KMS-11 (cell line): ENCODE data around the gene PAX3.

ENCODE experiments used
- H2AFZ ChIP-seq: fragments of 200-600 bp; sonication (generic); 2 replicates; pipeline ENCODE4 v1.6.1; 2016; ENCODE audit warnings: antibody characterized with exemption, mixed run types, low read depth
- H3K27ac ChIP-seq: fragments of 200-600 bp; sonication (generic); 2 replicates; pipeline ENCODE4 v1.6.1; 2016; ENCODE audit warnings: mild to moderate bottlenecking, mixed run types
- H3K27me3 ChIP-seq: fragments of 200-600 bp; sonication (generic); 2 replicates; pipeline ENCODE4 v1.6.1; 2017; ENCODE audit warnings: mild to moderate bottlenecking, low read depth, mixed run types, moderate library complexity; ENCODE audit not compliant: insufficient read depth
- H3K36me3 ChIP-seq: fragments of 200-600 bp; sonication (generic); 2 replicates; pipeline ENCODE4 v1.6.1; 2017; ENCODE audit warnings: mild to moderate bottlenecking, mixed run types; ENCODE audit not compliant: insufficient read depth
- H3K4me1 ChIP-seq: fragments of 200-600 bp; sonication (generic); 2 replicates; pipeline ENCODE4 v1.6.1; 2016; ENCODE audit warnings: mild to moderate bottlenecking, low read depth, mixed run types; ENCODE audit not compliant: poor library complexity, severe bottlenecking
- H3K4me2 ChIP-seq: fragments of 200-600 bp; sonication (generic); 2 replicates; pipeline ENCODE4 v1.7.0; 2016; ENCODE audit warnings: mild to moderate bottlenecking, mixed run types
- H3K4me3 ChIP-seq: fragments of 200-600 bp; sonication (generic); IDR thresholded peaks from 2 replicates; pipeline ENCODE4 v1.6.1; 2017; ENCODE audit warnings: low read depth, low read length, mixed read lengths; ENCODE audit not compliant: insufficient read depth
- H3K79me2 ChIP-seq: fragments of 200-600 bp; sonication (generic); 2 replicates; pipeline ENCODE4 v1.6.1; 2016; ENCODE audit warnings: low read depth, mixed run types; ENCODE audit not compliant: insufficient read depth
- H3K9ac ChIP-seq: fragments of 200-600 bp; sonication (generic); 2 replicates; pipeline ENCODE4 v1.6.1; 2016; ENCODE audit warnings: mild to moderate bottlenecking, mixed run types
- H4K20me1 ChIP-seq: fragments of 200-600 bp; sonication (generic); 2 replicates; pipeline ENCODE4 v1.6.1; 2016; ENCODE audit warnings: mild to moderate bottlenecking, mixed run types; ENCODE audit not compliant: insufficient read depth
- TF ChIP-seq, protein P1 (sequence below): fragments of 200-600 bp; sonication (generic); conservative IDR thresholded peaks from 2 replicates; pipeline ENCODE4 v1.6.1; 2017; ENCODE audit warnings: low read depth, mild to moderate bottlenecking, antibody characterized with exemption, low read length, moderate library complexity, mixed read lengths

Gene PAX3

DNA sequence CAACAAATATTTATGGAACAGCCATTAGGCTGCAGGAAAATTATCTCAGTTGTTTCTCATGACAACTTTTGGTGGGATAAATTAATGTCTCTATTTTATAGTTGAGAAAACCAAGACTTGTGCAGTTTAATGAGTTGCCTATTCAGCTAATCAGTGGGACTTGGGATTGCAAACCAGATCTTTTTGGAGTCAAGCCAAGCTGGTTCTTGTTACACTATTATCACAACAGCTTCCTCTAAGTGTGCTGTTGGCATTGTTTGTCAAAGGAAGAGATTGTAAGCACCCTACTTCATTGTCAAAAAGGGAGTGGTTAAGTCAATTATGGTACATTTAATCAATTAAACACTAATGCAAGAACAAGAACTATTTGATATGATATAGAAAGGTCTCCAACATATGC lies 119.2 kb downstream of the PAX3 start:
- Histone ChIP-seq H4K20me1 (no peaks in the 10 kb centered on the region; the same call in 1 of the 2 replicates), H3K36me3 (no peaks in the 10 kb centered on the region), H3K9ac (no peak overlapping the region), H2AFZ (no peak overlapping the region), H3K27me3 (no peaks in the 10 kb centered on the region), H3K4me2 (no peak overlapping the region), H3K4me1 (no peaks in the 10 kb centered on the region), H3K27ac (no peak overlapping the region), H3K4me3 (no peak overlapping the region), H3K79me2 (no peaks in the 10 kb centered on the region)
- TF ChIP-seq, protein P1, sequence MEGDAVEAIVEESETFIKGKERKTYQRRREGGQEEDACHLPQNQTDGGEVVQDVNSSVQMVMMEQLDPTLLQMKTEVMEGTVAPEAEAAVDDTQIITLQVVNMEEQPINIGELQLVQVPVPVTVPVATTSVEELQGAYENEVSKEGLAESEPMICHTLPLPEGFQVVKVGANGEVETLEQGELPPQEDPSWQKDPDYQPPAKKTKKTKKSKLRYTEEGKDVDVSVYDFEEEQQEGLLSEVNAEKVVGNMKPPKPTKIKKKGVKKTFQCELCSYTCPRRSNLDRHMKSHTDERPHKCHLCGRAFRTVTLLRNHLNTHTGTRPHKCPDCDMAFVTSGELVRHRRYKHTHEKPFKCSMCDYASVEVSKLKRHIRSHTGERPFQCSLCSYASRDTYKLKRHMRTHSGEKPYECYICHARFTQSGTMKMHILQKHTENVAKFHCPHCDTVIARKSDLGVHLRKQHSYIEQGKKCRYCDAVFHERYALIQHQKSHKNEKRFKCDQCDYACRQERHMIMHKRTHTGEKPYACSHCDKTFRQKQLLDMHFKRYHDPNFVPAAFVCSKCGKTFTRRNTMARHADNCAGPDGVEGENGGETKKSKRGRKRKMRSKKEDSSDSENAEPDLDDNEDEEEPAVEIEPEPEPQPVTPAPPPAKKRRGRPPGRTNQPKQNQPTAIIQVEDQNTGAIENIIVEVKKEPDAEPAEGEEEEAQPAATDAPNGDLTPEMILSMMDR = no peak

DNA sequence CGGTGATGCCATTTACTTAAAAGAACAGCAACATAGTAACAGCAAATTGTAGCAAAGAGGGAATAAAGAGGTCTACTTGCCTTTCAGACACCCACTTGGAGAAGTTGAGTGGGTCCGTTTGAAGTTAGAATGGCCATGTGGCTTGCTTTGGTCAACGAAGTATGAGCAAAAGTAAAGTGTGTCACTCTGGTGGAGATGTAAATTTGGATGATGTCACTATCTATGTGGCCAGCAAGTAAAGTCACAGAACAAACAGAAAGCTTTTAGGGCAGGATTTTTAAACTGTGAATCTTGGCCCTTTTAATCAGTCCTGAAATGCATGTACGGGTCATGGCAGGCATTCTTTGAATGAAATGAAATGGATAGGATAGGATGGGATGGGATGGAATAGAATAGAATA lies 120.3 kb downstream of the PAX3 start:
- no peak overlapping the region for H3K9ac ChIP-seq
- H3K4me1 ChIP-seq = no peaks in the 10 kb centered on the region
- H3K4me2 ChIP-seq = no peak overlapping the region
- no peak overlapping the region for H2AFZ ChIP-seq
- TF ChIP-seq, protein P1 = no peak
- no peak overlapping the region for H3K27ac ChIP-seq
- H3K79me2 ChIP-seq = no peaks in the 10 kb centered on the region
- no peak overlapping the region for H3K4me3 ChIP-seq
- no peaks in the 10 kb centered on the region for H3K27me3 ChIP-seq
- H4K20me1 ChIP-seq = no peaks in the 10 kb centered on the region; the same call in 1 of the 2 replicates
- no peaks in the 10 kb centered on the region for H3K36me3 ChIP-seq

DNA sequence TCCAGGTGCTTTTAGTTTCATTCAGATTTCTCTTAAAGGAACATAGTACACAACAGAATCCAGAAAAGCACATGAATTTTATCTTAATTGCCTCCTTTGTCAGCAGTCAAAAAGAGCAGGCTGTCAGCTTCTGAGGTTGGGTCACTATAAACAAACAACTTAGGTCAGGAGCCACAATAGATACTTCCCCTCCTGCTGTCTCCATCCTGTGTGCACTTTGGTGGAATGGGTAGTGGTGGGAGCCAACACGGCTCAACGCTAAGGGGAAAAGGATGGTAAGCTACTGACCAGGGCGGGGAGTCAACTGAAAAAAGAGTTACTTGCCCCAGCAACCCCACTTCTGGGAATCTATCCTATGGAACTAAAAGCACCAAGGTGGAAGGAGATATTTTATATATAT lies 121.9 kb downstream of the PAX3 start:
- H3K79me2 ChIP-seq = no peaks in the 10 kb centered on the region

DNA sequence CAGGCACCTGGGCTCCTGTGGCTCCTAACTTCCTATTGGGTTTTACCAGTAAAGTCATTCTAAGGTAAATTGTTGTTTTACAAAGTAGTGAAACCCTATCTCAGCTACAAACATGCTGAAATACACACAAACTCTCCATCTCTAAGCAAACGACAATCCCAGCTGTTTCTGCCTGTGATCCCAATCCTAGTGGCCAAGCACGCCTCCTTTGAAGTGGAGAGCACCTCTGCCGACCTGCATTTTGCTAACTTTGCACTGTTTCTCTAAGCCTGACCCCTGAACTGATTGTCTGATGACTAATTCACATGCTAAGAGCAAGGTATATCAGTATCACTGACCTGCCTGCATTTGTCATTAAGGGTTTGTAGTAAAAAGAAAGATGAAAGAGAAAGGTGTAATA lies 124.3 kb downstream of the PAX3 start:
- H3K4me3 ChIP-seq = no peak overlapping the region
- H3K9ac ChIP-seq = no peak overlapping the region
- H3K36me3 ChIP-seq = no peaks in the 10 kb centered on the region
- H3K27ac ChIP-seq = no peak overlapping the region
- no peak overlapping the region for H3K4me2 ChIP-seq
- no peaks in the 10 kb centered on the region for H3K79me2 ChIP-seq
- H3K4me1 ChIP-seq = no peaks in the 10 kb centered on the region
- H2AFZ ChIP-seq = no peak overlapping the region
- TF ChIP-seq, protein P1 = no peak
- no peaks in the 10 kb centered on the region; the same call in 1 of the 2 replicates for H4K20me1 ChIP-seq
- no peaks in the 10 kb centered on the region for H3K27me3 ChIP-seq

More for the DNA sequence above, 121.9 kb downstream of the PAX3 start:
- H4K20me1 ChIP-seq = no peaks in the 10 kb centered on the region; the same call in 1 of the 2 replicates
- TF ChIP-seq, protein P1 = no peak
- H3K36me3 ChIP-seq = no peaks in the 10 kb centered on the region
- no peaks in the 10 kb centered on the region for H3K27me3 ChIP-seq
- no peak overlapping the region for H3K9ac ChIP-seq
- no peak overlapping the region for H3K27ac ChIP-seq
- H3K4me1 ChIP-seq = no peaks in the 10 kb centered on the region
- H2AFZ ChIP-seq = no peak overlapping the region
- H3K4me2 ChIP-seq = no peak overlapping the region
- H3K4me3 ChIP-seq = no peak overlapping the region
